ENCODE measurements around the gene B3GNT2.
"Not testable (repeated sequence)": the region's sequence is repeated elsewhere in the genome, so short reads cannot be mapped to it uniquely, and the experiment has no call there.

B3GNT2 gene

DNA sequence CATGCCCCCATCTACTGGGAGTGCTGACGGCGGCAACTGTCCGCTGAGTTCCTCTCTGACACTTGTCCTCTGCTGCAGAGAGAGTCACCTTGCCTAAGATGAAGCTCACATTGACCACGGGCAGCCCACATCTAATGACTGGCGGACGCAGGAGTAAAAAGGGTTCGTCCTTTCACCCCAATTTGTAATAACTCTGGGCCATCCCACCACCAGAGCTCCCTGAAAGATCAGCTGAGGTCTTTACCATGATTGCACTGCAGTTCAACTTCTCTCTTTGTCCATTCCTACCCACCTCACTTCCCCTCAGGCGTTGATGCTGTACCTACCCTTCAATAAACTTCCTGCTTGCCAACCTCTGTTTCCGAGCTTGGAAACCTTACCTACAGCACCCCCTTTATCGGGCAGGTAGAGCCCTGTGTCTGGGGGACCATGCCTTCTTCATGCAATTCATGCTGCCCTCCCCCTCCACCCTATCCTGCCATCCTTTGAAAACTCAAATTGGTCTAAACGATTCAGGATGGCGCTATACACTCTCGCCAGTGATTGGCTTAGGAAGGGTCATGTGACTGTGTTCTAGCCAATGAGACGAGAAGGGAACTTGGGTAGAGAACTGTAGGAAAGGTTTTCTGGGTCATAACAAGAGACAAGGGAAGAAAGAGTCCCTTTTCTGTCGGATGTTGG is 10.3 kb upstream of the B3GNT2 start:
- no peak for DNase-seq (ENCODE audit: low read depth)

DNA sequence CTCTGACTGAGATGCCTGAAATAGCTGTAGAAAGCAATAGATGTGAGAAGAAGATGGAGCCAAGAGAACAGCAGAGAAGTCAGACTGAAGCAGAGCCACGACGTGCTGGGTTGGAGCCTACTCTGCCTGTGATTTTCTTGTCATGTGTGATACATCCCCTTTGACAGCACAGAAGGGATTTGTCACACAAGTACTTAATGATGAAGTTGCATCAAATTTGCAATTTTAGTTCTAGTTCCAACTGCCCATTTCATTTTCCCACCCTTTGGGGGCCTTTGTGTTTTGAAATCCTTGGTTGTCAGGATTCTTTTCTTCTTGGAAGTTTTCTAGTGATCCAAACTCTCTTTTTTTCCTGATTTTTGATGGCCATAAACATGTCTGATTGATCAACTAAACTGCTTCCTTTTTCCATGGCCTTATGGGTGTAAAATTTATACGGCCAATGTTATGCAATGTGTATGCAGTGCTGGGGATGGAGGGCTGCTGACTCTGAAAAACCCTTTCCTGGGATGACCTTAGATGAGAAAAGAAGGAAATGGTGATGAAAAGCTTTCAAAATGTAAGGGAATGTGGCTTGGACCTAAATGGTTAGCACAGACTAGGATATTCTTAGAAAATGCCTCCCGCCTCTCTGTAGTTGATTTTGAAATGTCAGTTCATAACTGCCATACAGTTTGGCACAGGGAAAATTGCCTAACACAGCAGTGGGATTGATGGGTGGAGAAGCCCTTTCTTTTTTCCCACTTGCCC is 9.6 kb upstream of the B3GNT2 start:
- DNase-seq (ENCODE audit: low read depth): no peak

DNA sequence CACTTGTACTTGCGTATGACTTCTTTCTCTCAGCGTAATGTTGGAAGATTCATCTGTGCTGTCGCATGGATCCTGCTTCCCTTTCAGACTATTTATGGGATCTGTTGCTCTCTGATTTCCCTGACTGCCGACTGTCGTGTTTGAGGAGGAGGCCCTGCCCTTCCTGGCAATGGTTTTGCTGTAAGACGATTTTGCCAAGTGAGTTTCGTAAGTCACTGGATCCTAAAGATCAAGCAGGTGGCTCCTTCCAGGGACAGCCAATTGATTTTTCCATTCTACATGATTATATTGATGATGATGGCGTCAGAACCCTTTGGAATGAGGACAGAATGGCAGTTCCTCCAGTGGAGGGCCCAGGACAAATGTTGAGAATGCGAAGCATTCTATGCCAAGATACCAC is 8.7 kb upstream of the B3GNT2 start:
- DNase-seq (ENCODE audit: low read depth): no peak

DNA sequence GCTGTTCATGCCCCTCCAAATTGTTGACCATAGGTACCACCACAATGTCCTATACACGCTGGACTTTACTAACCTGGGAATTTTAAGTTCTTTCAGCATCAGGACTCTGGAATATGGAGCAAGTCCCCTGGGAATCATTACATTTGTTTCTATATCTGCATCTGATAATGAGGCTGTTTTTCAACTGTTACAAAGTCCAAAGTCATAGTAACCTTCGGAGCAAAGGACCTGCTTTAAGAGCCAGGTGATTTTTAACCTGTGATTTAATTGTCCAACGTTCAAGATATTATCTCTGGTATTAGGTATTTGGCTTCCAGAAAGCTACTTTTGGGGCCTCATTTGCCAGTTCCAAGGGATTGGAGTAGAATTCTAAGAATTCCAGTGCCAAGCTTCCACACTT is 7.5 kb upstream of the B3GNT2 start:
- no peak for DNase-seq (ENCODE audit: low read depth)

DNA sequence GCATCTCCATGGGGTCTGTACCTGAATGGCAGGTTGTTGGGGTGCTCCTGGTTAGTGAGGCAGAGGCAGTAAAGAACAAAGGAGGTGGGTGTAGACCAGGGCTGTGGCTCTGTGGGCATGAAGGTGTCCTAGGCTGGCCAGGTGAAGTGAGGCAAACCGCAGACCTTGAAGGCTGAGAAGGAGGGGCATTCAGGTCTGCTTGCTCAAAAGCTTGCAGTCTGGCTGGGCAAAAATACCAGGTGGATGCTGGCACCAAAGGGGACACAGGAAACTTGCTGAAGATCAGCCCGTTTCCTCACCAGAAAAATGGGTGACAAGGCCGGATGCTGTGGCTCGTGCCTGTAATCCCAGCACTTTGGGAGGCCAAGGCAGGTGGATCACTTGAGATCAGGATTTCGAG is 6.7 kb upstream of the B3GNT2 start:
- DNase-seq (ENCODE audit: low read depth): no peak

DNA sequence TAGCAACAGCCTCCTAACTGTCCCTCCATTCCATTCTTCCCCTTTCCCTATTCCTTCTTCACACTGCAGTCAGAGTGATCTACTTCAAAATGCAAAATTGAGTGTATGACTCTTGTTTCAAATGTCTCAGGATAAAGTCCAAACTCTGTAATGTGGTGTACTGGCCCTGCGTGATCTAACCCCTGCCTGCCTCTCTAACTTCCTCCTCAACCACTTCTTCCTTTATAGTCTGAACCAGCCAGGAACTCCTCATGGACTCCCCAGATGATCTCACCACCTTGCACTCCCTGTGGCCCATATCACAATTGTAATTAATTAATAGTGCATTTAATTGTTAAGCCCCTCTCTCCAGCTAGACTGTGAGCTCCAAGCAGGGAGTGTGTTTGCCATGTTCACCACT is 3.1 kb upstream of the B3GNT2 start:
- no peak for DNase-seq (ENCODE audit: low read depth)

DNA sequence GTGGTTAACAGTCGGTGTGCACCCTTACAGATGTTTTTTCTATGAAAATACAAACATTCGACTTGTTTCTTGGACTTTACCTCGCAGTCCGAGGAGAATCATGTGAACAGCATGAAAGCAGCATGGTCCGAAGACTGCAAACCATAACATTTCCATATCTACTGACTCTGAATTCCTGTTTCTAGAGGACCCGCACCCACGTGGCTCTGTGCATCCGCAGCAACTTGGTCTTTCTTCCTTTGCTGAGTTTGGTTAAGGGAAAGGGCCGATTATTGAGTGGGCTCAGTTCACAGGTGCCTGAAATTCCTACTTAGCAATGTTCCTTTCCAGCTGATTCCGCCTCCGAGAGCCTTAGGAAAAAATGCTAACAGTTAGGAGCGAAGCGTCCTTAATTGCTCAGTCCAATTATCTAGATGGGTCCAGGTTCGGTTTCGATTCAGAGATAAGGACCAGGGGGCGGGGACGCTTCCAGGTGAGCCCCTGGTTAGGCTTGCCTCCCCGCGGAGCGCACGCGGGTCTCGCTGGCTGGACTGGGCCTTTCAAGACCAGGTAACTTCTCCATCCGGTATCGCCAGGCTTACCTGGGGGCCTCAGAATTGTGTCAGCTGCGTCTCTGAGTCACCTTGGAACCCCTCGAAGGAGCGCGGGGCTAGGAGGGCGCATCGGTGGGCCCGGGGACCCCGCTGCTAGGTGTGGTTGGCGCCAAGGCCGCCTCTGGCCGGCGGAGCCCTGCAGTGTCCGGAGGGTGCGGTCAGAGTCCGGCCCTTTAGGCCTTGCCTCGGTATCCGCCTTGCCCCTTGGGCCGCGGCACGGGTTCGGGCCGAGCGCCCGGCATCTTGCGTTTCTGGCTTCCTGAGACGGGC is 1.1 kb upstream of the B3GNT2 start:
- DNase-seq (ENCODE audit: low read depth): no peak

DNA sequence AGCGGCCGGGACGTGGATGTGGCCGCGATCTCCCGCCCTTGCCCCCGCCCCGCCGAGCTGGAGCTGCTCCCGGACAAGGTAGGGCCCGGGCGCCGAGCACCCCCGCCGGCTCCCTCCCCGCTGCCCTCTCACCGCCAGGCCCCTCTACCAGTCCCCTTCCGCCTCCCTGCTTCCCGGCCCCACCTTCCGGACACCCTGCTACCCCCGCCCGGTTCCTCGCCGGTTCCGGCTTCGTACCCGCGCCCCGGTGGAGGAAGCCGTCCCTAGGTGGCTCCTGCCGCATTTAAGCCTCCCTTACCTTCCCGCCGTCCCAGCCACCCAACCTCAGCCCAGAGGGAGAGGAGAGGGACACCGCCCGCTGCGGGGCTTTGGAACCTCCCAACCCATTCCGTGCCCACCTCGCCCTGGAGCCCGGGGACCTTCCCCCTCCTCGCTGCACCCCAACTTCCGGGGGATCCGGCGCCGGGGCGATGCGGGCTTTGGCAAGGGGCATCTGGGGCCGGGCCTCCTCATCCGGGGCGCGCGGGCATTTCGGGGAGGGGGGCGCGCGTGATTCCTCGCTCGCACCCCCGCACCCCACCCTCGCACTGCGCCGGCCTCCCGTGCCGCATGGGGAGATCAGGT is 475 bp downstream of the B3GNT2 start:
- DNase-seq (ENCODE audit: low read depth): no peak

DNA sequence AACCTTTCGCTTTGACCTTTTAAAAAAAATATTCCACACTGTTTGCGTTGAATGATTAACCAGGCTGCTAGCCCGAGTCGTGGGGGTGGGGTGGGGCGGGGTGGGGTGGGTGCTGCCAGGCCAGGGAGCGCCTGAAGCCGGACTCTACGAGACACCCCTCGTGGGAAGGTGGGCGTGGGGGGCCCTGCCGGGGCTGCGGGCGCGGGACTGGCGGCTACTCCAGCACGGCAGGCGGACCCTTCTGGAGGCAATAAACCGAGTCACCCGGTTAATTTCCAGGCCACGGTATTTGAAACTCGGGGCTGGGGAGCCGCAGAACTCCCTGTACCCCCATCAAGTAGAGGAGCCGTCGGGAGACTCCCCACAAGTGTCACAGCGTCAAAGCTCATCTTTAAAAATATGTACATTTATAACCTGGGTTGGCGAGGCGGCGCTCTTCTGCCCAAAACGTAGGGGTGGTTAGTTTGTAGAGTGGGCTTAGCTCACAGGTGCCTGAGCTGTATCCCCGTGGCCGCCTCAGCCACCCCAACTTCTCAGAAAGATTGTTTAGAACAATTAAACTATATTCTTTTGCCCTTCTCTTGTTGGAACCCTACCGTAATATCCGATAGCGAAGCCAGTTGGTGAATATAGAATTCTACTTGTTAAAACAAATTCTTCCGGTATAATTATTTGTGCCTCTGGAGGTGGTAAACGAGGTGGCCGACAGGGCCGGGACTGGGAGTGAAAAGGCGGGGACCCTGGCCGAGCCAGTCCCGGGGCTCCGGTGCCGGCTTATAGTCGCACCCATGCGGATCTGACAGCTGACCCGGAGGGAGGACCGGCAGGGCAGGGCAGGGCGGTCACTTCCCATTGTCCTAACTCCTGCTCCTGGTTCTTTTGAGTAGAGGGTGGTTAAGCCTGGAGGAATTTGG is 1.4 kb downstream of the B3GNT2 start:
- no peak for DNase-seq (ENCODE audit: low read depth)

DNA sequence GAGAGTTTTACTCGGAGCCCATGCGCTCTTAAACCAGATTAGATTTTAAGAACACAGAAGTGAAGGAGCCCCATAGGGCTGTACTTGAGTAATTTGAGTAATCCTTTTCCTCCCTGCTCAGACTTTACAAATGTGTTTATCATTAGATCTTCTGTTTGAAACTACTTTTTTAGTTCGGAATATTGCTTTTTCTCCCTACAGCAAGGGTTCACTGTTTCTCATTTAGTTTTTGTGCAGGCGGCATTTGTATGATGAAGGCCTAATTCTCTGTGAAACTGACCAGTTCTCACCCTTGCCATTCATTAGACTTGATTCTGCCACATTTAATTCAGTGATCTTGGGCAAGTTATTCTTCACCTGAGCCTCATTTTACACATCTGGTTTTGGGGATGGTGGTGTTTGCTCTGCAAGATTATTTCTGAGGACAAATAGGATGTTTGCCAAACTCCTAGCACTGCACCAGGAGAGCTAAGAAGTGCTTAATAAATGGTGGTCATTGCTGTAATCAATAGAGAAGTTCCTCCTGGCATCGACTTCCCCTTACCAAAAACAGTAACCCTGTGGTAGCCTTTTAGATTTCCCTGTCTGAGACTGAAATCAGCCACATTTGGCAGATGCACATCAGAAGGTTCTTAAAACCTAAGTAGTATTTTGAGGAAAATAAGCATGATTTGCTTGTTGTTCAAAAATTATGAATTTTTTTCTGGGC is 2.2 kb downstream of the B3GNT2 start:
- DNase-seq (ENCODE audit: low read depth): no peak

DNA sequence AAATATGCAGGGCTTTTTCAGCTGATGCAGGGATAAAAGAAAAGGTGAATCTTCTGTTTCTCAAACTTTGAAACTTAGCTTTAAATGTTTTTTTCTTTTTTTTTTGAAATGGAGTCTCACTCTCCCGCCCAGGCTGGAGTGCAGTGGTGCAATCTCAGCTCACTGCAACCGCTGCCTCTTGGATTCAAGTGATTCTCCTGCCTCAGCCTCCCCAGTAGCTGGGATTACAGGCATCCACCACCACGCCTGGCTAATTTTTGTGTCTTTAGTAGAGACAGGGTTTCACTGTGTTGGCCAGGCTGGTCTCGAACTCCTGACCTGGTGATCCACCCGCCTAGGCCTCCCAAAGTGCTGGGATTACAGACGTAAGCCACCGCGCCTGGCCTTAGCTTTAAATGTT is 2.9 kb downstream of the B3GNT2 start:
- DNase-seq (ENCODE audit: low read depth): not testable (repeated sequence)

DNA sequence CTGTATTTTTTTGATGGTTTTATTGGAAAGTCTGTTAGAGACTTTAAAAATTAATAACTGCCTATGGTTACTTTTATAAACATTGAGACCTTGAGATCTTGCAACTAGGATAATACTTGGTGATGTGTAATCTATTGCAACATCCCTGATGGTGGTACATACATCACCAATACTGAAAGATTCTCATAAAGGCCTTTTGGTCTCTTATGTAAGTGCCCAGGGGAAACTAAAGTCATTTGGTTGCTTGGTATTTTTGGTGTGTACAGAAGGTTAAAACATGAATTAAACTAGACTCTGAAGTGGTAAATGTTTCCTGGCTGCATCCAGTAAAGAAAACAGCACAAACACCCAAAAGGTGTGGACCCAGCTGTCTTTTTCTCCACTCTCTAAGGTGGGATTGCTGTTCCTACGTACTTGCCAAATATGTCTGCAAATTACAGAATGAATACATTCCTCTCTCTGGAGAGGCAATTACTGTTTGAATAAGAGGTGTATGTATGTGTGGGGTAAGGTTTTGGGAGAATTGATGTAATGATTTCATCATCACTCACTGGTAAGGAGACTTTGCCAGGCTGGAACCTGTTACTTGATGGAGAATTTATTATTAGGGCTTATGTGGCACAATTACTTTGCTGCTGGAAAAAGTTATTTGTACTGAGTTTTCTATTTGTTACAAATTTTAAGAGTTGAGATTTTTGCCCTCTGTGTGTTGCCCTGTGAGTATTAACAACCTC is 3.6 kb downstream of the B3GNT2 start:
- DNase-seq (ENCODE audit: low read depth): no peak

DNA sequence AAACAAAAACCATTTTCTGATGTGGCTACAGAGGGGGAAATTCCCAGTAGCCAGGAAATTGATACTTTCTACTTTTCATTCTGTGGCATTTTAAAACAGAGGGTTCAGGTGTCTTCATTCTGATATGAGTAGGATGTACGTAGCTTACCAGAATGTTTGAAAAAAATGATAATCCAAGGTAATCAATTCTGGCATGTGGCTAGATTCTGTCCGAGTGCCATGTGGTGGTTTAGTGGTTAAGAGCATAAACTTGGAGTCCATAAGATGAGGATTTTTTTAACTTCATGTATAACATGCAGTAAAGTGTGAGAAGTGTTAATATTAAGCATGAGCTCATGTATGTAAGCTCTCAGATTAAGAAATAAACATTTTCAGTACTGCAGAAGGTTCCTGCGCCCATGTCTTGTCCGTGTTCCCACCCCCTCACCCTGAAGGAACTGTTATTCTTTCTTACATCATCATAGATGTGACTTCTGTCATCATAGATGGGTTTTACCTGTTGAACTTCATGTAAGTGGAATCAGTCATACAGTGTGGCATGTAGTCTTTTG is 4.5 kb downstream of the B3GNT2 start:
- DNase-seq (ENCODE audit: low read depth): no peak

DNA sequence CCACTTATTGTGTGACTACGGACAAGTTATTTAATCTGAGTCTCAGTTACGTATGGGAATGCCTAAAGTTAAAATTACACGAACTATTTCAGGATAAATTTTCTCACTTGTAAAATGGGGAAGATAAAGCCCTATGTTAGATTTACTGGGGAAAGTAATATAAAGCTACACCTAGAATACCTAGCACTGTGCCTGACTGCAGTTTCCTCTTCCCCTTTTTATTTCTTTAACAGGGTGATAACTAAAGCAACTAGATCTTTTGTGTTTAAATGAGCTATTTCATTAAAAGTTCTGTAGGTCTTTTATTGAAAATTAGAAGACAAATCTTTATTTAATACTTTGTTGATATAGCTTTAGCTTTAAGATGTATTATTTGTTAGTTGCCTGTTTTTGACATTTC is 5.0 kb downstream of the B3GNT2 start:
- DNase-seq (ENCODE audit: low read depth): no peak

DNA sequence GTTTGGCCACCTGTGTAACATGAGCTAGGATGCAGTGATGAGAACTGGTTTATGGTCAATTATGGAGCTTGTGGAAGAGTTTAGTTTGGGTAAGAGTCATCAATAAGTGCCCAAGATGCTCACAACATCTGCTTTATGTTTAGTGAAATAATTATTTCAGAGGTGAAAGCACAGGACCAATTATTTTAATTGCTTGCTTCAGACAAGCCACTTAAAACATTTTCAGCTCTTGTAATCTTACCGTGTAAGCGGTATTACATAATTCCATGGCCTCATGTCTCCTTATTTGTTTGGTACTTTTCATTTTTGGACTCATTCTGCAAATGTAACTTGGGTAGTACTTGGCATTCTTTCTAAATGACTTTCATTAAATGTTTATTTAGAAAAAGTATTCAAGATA is 5.4 kb downstream of the B3GNT2 start:
- no peak for DNase-seq (ENCODE audit: low read depth)

DNA sequence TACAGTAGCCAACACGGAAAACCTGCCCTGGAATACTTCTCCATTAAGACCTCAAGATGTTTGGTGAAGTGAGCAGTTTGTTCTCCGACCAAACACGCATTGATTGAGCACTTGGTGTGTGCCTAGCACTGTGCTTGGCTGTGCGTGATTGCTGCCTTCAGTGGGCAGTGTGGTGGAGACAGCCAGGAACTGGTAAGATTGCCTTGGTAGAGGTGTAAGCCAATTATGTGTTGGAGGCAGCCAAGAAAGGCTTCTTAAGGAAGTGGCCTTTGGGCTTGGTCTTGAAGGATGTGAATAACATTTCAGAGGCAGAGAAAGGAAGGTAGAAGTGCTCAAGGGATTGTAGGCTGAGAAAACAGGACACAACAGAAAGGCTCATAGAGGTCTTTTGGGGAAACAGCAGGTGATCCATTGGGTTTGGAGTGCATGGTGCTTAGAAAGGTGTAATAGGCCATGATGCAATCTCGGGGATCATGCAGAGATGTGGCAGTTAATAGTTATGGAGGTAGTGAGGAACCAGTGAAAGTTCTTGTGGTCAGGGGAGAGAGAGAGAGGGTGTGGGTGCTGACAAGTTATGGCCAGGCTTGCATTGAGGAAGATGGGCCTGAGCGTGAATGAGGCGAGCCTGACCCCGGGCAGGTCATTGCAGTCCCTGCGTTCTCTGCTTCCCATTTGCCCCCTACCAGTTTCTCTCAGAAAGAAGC is 6.3 kb downstream of the B3GNT2 start:
- DNase-seq (ENCODE audit: low read depth): no peak

DNA sequence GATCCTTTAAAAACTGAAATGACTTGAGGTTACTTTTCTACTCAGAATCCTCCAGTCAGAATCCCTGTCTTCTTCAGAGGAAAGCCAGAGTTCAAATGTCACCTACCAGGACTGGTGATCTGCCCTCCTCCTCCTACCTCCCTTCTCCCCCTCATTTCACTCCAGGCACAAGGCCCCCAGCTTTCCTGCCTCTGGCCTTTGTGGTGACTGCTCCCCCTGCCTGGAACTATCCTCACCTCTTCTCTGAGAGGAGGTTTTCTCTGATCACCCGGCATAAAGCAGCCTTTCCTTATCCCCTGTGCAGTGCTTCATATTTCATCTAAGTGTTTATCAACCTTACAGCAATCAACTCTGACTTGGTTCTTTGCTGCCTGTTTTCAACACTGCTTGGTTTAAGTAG is 6.8 kb downstream of the B3GNT2 start:
- DNase-seq (ENCODE audit: low read depth): no peak

DNA sequence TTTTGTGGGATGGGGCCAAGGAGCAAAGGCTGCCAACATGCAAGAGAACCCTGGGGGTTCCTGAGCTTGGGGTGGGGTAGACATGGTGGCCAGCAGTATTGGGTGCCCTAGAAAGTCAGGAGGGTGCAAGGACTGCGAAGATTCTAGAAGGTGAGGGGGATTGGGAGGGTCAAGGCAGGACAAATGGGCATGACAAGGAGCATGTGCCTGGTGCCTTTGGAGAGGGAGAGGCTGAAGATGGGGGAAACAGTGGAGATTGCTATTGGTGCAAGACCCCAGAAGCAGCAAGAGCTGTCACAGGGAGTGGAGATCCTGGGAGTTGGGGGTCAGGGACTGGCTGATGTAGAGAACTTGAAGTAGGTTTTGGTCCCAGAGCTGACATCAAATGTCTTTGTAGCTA is 7.5 kb downstream of the B3GNT2 start:
- no peak for DNase-seq (ENCODE audit: low read depth)

DNA sequence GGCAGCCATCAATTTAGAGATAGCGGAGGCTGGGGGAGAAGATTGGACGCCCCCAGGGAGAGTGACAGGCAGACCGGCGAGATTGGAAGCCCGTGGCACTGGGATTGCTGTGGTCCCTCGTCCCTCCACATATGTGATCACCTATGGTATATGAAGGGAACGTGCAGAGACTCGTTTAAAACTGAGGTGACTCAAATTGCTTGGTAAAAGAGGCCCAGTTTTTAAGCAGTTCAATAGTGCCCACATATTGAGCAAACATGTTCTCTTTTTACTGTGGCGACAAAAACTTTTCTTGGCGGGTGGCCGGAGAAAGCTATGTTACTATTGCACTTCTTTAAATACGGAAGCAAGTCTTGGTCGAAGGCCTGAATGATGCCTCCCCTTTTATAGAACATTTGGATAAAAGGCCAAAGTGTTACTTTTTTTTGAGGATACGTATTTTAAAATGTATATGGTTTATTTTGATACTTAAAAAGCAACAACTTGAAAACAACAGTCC is 9.1 kb downstream of the B3GNT2 start:
- DNase-seq (ENCODE audit: low read depth): no peak
